Measurements from ENCODE around the gene SH3GL1. TPM values are rescaled to one million over a fixed set of nuclear protein-coding genes. Genes with fewer than 3 reads are reported as not detected.

The SH3GL1 gene
- total RNA-seq, 1 experiment from 2014 or later: 59.8 TPM

- no peak for TF ChIP-seq EZH2phosphoT487 (IDR thresholded peaks at IDR 0.05; ENCODE audit: borderline replicate concordance, low read length)
- TF ChIP-seq, protein P1, sequence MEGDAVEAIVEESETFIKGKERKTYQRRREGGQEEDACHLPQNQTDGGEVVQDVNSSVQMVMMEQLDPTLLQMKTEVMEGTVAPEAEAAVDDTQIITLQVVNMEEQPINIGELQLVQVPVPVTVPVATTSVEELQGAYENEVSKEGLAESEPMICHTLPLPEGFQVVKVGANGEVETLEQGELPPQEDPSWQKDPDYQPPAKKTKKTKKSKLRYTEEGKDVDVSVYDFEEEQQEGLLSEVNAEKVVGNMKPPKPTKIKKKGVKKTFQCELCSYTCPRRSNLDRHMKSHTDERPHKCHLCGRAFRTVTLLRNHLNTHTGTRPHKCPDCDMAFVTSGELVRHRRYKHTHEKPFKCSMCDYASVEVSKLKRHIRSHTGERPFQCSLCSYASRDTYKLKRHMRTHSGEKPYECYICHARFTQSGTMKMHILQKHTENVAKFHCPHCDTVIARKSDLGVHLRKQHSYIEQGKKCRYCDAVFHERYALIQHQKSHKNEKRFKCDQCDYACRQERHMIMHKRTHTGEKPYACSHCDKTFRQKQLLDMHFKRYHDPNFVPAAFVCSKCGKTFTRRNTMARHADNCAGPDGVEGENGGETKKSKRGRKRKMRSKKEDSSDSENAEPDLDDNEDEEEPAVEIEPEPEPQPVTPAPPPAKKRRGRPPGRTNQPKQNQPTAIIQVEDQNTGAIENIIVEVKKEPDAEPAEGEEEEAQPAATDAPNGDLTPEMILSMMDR (conservative IDR thresholded peaks at IDR 0.05; ENCODE audit: low read depth, low read length): no peak
- Histone ChIP-seq H2AFZ (ENCODE audit: low read length) (no peak overlapping the region), H3K27ac (ENCODE audit: low read length) (no peak overlapping the region), H3F3A (ENCODE audit: low read length, unreplicated experiment) (peaks cover 7% of the 10 kb centered on the region), H3K9ac (ENCODE audit: low read length) (no peak overlapping the region), H3K4me1 (ENCODE audit: insufficient read depth, low read length) (peaks cover 34% of the 10 kb centered on the region), H3K79me2 (ENCODE audit: low read length) (peaks cover 55% of the 10 kb centered on the region), H3K9me2 (replicated peaks; ENCODE audit: low read length) (no peaks in the 10 kb centered on the region), H3K4me3 (ENCODE audit: low read length) (no peak overlapping the region), H3K27me3 (ENCODE audit: low read length) (no peaks in the 10 kb centered on the region), H4K20me1 (ENCODE audit: low read length) (no peaks in the 10 kb centered on the region), H3K36me3 (ENCODE audit: low read depth, low read length) (no peaks in the 10 kb centered on the region), H3K4me2 (ENCODE audit: low read length) (no peak overlapping the region), H3K9me3 (ENCODE audit: low read length) (no peaks in the 10 kb centered on the region)
- CTCF ChIA-PET: no interaction called here
- ATAC-seq: no peak
- DNase-seq: no peak
- POLR2A ChIA-PET (ENCODE audit: unreplicated experiment): no interaction called here
- intact Hi-C loops (cut with micrococcal nuclease): no loop called here
- BruUV-seq (replicated peaks): no TSS peak
Measured at GRCh38 chr19:4371247-4372164, 28.8 kb downstream of the SH3GL1 start.

DNA sequence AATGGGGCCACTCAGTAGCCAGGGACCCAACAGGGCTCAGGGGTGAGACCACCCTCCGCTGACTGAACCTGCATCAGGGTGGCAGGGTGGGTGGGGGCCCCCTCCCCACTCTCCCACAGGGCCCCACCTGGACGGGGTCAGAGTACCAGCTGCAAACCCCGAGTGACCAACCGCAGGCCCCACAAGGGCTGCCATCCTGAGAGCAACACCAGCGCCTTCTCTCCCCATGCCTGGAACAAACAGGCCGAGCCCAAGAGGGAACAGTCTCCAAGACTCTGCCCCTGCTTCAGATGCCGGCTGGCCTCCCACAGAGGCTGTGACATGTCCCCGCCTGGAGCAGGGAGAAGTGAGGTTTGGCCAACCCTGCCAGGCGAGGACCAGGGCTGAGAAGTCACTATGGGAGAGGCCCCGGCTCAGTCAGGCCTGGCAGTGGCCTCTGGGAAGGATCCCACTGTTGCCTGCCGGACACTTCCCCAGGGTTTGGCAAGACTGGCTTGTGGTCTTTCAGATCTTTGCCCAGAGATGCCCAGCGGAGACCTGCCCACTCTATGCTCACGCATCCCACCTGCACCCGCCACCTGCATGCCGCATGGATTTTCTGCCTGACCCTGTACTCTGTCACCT is 29.8 kb downstream of the SH3GL1 start:
- Histone ChIP-seq H2AFZ (ENCODE audit: low read length) (no peak overlapping the region), H3K4me1 (ENCODE audit: insufficient read depth, low read length) (peaks cover 24% of the 10 kb centered on the region), H3K4me2 (ENCODE audit: low read length) (no peak overlapping the region), H3K9me3 (ENCODE audit: low read length) (no peaks in the 10 kb centered on the region), H3K36me3 (ENCODE audit: low read depth, low read length) (no peaks in the 10 kb centered on the region), H3F3A (ENCODE audit: low read length, unreplicated experiment) (peaks cover 2% of the 10 kb centered on the region), H3K9ac (ENCODE audit: low read length) (no peak overlapping the region), H3K4me3 (ENCODE audit: low read length) (no peak overlapping the region), H4K20me1 (ENCODE audit: low read length) (no peaks in the 10 kb centered on the region), H3K27ac (ENCODE audit: low read length) (no peak overlapping the region), H3K79me2 (ENCODE audit: low read length) (peaks cover 55% of the 10 kb centered on the region), H3K27me3 (ENCODE audit: low read length) (no peaks in the 10 kb centered on the region), H3K9me2 (replicated peaks; ENCODE audit: low read length) (no peaks in the 10 kb centered on the region)
- ChIA-PET CTCF (no interaction called here), POLR2A (ENCODE audit: unreplicated experiment) (no interaction called here)
- no peak for ATAC-seq
- TF ChIP-seq EZH2 (IDR thresholded peaks at IDR 0.05; ENCODE audit: low read length, unreplicated experiment): no peak
- no peak for TF ChIP-seq EZH2phosphoT487 (IDR thresholded peaks at IDR 0.05; ENCODE audit: borderline replicate concordance, low read length)
- TF ChIP-seq, protein P1 (conservative IDR thresholded peaks at IDR 0.05; ENCODE audit: low read depth, low read length): no peak
- intact Hi-C loops (cut with micrococcal nuclease): no loop called here
- no TSS peak for BruUV-seq (replicated peaks)
- DNase-seq: no peak

- POLR2A ChIA-PET (ENCODE audit: unreplicated experiment): no interaction called here
- no peak overlapping the region for H2AFZ ChIP-seq (ENCODE audit: low read length)
- no peaks in the 10 kb centered on the region for H3K9me3 ChIP-seq (ENCODE audit: low read length)
- no peaks in the 10 kb centered on the region for H3K27me3 ChIP-seq (ENCODE audit: low read length)
- peaks cover 17% of the 10 kb centered on the region for H3K4me1 ChIP-seq (ENCODE audit: insufficient read depth, low read length)
- no peak overlapping the region for H3K27ac ChIP-seq (ENCODE audit: low read length)
- H3F3A ChIP-seq (ENCODE audit: low read length, unreplicated experiment): no peaks in the 10 kb centered on the region
- H3K9me2 ChIP-seq (replicated peaks; ENCODE audit: low read length): no peaks in the 10 kb centered on the region
- intact Hi-C loops (cut with micrococcal nuclease): no loop called here
- H3K4me2 ChIP-seq (ENCODE audit: low read length): no peak overlapping the region
- TF ChIP-seq, protein P1 (conservative IDR thresholded peaks at IDR 0.05; ENCODE audit: low read depth, low read length): peak; percentile 34; the same call in 1 of the 2 replicates
- TF ChIP-seq EZH2phosphoT487 (IDR thresholded peaks at IDR 0.05; ENCODE audit: borderline replicate concordance, low read length): no peak
- no peak for TF ChIP-seq EZH2 (IDR thresholded peaks at IDR 0.05; ENCODE audit: low read length, unreplicated experiment)
- ATAC-seq: no peak
- CTCF ChIA-PET: no interaction called here
- BruUV-seq (replicated peaks): no TSS peak
- no peak for DNase-seq
- peaks cover 55% of the 10 kb centered on the region for H3K79me2 ChIP-seq (ENCODE audit: low read length)
- H3K9ac ChIP-seq (ENCODE audit: low read length): no peak overlapping the region
- no peak overlapping the region for H3K4me3 ChIP-seq (ENCODE audit: low read length)
- H4K20me1 ChIP-seq (ENCODE audit: low read length): no peaks in the 10 kb centered on the region
- H3K36me3 ChIP-seq (ENCODE audit: low read depth, low read length): no peaks in the 10 kb centered on the region
Measured at GRCh38 chr19:4369888-4370260, 30.5 kb downstream of the SH3GL1 start.
